Activated naive CD8-positive, alpha-beta T cell (primary cell): ENCODE data around the gene EIF5AL1.
"Not testable (repeated sequence)": the region's sequence is repeated elsewhere in the genome, so short reads cannot be mapped to it uniquely, and the experiment has no call there.

Experiments
- H3K27ac Mint-ChIP-seq: one replicate; pipeline ENCODE4 v1.8.0; 2021; ENCODE audit warnings: mixed read lengths
- H3K27me3 Mint-ChIP-seq: one replicate; pipeline ENCODE4 v1.8.0; 2021; ENCODE audit warnings: mixed read lengths
- H3K36me3 Mint-ChIP-seq: one replicate; pipeline ENCODE4 v1.8.0; 2021; ENCODE audit warnings: mixed read lengths
- H3K4me1 Mint-ChIP-seq: one replicate; pipeline ENCODE4 v1.8.0; 2021; ENCODE audit warnings: low read depth, mixed read lengths
- H3K4me3 Mint-ChIP-seq: one replicate; pipeline ENCODE4 v1.8.0; 2021; ENCODE audit warnings: mild to moderate bottlenecking, mixed read lengths
- H3K9me3 Mint-ChIP-seq: one replicate; pipeline ENCODE4 v1.8.0; 2021; ENCODE audit warnings: low read depth, mixed read lengths

EIF5AL1 gene

DNA sequence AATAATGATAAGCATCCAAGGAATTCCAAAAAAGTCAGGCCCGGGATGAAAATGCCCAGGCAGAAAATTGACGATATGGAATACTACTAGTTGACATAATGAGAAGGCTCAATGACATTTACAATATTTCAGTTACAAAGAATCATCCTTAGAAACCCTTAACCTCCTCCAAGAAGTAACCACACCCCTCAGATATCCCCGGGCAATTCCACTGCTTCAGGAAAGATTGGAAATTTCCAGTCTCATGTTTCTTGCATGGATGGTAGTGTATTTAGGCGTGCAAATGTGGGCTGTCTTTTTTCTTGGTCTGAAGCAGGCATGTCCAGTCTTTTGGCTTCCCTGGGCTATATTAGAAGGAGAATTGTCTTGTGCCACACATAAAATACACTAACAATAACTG, 5.2 kb downstream of the EIF5AL1 start:
- H3K4me3 Mint-ChIP-seq, H3K27ac Mint-ChIP-seq, H3K9me3 Mint-ChIP-seq, H3K27me3 Mint-ChIP-seq, H3K36me3 Mint-ChIP-seq, H3K4me1 Mint-ChIP-seq: not testable (repeated sequence)

DNA sequence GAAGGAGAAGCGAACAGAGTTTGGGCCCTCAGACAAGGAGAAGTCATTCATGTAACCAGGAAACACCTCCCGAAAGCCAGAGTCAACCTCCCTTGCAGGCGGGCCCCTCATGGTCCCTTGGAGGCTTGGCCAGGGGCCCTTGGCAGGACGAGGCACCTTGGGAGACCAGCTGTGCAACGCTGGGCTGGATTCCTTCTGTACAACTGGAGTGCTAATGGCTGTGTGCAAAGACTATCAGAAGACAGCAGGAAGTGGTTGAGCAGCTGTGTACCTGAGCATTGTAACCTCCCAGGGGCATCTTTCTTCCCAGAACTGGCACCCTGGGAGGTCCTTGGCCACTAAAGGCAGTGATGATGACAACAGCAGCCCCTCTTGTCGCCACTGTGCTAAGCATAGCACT, 9.4 kb downstream of the EIF5AL1 start:
- H3K9me3 Mint-ChIP-seq, H3K4me3 Mint-ChIP-seq, H3K36me3 Mint-ChIP-seq, H3K4me1 Mint-ChIP-seq, H3K27me3 Mint-ChIP-seq, H3K27ac Mint-ChIP-seq: not testable (repeated sequence)

DNA sequence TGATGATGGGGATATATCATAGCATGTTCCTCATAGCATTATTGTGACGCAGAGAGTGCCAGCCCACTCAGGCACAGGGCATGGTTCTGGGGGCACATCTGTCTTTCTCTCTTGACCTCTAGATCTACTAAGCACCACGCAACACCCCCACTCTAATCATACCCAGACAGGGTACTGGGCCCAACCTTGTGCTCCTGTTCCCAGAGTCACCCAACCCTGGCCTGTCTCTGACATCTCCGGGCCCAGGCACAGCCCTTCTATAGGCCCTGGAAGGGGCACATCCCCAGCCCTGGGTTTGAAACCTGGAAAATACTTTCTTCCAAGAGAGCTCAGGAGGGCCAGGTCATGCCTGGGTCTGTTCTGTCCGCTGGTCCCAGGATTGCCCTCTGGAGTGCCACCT, 10.1 kb downstream of the EIF5AL1 start:
- H3K36me3 Mint-ChIP-seq, H3K9me3 Mint-ChIP-seq, H3K4me1 Mint-ChIP-seq: not testable (repeated sequence)

DNA sequence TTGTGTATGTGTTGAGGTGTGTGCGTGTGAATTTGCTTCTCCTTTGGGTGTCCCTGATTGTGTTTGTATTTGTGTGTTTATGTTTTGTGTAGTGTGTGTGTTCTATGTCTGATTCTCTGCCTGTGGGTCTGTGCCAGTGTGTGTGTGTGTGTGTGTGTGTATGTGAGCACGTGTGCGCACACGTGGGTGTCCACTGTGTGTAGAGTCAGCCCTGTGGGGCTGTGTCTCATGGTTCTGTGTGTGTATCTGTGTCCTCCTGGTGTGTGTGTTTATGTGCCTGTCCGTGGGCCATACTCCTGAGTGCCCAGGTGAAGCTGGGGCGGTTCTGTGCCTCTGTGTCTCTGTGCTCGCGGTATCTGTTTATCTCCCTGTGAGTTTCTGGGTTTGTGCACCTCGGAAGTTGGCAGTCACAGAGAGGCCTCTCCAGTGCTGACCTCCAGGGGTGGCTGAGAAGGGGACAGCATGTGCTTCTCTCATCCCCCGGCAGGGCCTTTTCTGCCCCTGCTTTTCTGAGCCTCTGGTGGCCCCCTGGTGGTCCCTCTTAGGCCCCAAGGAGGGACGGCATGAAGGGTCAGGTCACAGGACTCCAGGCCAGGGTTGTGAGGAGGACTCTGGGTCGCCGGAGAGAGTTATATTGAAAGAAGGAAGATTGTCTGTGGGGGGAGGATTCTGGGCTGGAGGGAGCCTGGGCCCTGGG, 11.0 kb downstream of the EIF5AL1 start:
- not testable (repeated sequence) for H3K4me1 Mint-ChIP-seq, H3K4me3 Mint-ChIP-seq, H3K36me3 Mint-ChIP-seq, H3K27ac Mint-ChIP-seq, H3K27me3 Mint-ChIP-seq, H3K9me3 Mint-ChIP-seq

More for the DNA sequence above, 10.1 kb downstream of the EIF5AL1 start:
- H3K27me3 Mint-ChIP-seq, H3K4me3 Mint-ChIP-seq, H3K27ac Mint-ChIP-seq: not testable (repeated sequence)

DNA sequence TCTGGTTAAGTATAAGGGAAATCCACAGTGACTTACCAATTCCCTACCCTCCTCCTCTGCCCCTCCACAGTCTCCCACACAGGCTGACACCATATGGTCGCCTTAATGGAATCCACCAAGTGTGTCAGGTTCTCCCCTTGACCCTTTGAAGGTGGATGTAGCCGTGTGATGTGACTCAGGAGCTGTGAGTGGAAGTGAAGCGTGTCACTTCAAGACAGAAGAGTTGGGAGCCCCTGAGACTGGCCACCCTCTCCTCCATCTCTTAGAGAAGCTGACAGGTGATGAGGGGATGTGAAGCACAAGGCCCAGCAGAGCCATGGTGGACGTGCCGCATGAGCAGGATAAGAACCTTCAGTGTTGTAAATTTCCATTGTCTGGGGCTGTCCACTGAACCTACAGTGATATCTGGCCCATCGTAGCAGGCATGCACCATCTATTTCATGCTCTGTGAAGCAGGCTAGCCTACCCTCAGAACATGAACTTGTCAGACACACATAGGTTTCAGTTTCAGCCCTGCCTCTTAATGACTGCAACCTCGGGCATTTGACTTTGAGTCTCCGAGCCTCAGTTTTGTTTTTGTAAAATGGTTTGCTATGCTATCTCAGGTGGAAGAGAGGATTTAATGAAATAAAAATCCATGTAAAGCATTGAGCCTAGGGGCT, 12.8 kb downstream of the EIF5AL1 start:
- not testable (repeated sequence) for H3K4me1 Mint-ChIP-seq, H3K4me3 Mint-ChIP-seq, H3K36me3 Mint-ChIP-seq, H3K9me3 Mint-ChIP-seq, H3K27ac Mint-ChIP-seq, H3K27me3 Mint-ChIP-seq

DNA sequence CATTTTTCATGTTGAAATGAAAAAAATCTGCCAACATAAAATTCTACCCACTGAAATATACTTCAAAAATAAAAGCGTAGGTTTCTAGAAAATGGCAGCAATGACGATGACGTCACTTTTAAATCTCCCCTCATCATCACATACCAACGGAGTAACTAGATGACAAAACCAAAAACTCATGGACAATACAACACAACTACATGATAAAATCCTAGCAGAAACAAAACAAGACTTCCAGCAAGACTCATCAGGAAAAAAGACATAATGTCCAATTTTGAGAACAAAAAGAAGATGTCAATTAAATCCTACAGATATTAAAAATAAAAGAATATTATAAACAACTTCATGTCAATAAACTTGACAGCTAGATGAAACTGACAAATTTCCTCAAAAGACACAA, 15.9 kb downstream of the EIF5AL1 start:
- H3K36me3 Mint-ChIP-seq, H3K4me3 Mint-ChIP-seq, H3K27ac Mint-ChIP-seq, H3K27me3 Mint-ChIP-seq, H3K9me3 Mint-ChIP-seq, H3K4me1 Mint-ChIP-seq: not testable (repeated sequence)

DNA sequence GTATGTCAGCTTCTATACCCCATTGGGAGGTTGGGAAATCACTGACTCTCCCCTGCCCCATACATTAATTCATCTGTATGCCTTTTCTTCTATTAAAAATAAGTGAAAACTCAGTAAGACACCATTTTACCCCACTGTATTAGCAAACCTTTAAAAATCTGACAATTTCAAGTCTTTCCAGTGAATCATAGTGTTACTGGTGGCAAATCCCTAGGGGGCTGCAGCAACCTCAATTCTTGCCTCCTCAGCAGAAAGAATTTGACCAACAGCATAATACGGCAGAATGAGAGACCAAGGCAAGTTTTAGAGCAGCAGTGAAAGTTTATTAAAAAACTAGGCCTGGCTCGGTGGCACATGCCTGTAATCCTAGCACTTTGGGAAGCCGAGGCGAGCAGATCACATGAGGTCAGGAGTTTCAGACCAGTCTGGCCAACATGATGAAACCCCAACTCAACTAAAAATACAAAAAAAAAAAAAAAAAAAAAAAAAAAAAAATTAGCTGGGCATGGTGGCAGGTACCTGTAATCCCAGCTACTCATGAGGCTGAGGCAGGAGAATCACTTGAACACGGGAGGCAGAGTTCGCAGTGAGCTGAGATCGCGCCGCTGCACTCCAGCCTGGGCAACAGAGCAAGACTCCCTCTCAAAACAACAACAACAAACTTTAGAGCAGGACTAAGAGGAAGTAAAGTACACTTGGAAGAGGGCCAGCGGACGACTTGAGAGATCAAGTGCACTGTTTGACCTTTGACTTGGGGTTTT, 21.0 kb downstream of the EIF5AL1 start:
- H3K9me3 Mint-ChIP-seq, H3K36me3 Mint-ChIP-seq, H3K4me3 Mint-ChIP-seq, H3K4me1 Mint-ChIP-seq, H3K27ac Mint-ChIP-seq, H3K27me3 Mint-ChIP-seq: not testable (repeated sequence)

DNA sequence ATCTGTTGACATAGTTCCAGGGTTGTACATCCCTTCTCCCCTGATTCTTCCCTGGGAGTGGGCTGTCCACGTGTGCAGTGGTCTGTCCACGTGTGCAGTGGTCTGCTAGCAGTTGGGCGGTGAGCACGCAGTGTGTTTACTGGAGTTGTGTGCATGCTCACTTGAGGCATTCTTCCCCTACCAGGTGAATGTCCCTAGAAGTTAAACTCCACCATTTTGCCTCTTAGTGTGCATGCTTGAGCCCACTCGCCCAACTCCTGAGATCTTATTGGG, 21.5 kb downstream of the EIF5AL1 start:
- H3K36me3 Mint-ChIP-seq, H3K4me1 Mint-ChIP-seq, H3K27me3 Mint-ChIP-seq, H3K27ac Mint-ChIP-seq, H3K4me3 Mint-ChIP-seq, H3K9me3 Mint-ChIP-seq: not testable (repeated sequence)

DNA sequence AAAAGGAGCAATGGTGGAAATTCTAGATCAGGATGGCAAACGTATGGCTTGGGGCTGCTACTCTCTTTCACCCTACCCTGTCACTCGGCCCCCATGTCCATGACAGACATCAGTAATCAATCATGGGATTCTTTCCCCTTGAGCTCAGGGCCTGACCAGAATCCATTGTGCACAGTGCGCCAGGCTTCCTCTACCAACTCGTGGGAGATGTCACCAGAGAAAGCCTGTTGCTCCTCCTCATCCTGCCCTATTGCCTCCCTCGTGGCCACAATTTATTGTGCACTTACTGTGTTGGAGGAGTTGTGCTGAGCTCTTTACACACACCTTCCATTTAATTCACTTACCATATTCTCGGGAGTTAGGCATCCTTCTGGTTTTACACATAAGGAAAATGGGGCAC, 26.0 kb downstream of the EIF5AL1 start:
- H3K4me1 Mint-ChIP-seq, H3K36me3 Mint-ChIP-seq, H3K9me3 Mint-ChIP-seq, H3K27me3 Mint-ChIP-seq, H3K4me3 Mint-ChIP-seq, H3K27ac Mint-ChIP-seq: not testable (repeated sequence)

DNA sequence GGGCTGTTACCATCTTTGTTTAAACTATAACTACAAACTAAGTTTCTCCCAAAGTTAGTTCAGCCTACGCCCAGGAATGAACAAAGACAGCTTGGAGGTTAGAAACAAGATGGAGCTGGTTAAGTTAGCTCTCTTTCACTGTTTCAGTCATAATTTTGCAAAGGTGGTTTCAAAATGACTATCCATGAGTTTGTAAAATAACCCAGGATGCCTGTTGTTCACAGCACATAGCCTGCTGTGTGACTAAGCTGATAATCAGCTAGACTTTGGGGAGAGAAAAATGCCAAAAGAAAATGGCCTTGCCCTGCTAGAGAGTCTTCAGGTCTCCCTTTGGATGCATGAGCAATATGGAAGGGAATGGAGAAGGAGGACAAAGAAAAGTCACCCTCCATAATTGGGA, 28.6 kb downstream of the EIF5AL1 start:
- not testable (repeated sequence) for H3K36me3 Mint-ChIP-seq, H3K4me1 Mint-ChIP-seq, H3K27ac Mint-ChIP-seq, H3K4me3 Mint-ChIP-seq, H3K27me3 Mint-ChIP-seq, H3K9me3 Mint-ChIP-seq

DNA sequence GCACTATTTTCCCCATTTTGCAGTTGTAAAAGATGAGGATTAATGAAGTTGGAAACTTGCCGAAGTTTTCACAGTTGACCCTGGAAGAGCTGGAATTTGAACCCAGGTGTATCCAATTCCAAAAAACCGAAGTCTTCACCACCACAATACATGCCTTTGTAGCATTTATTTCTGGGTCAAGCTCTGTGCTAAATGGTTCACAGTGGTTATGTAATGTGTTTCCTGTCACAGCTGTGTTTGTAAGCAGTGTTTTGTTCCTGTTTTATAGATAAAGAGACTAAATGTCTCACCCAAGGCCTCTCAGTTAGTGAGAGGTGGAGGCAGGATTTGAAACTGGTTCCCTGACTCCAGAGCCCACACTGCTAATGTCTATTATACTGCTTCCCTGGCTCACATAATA, 30.3 kb downstream of the EIF5AL1 start:
- no peak overlapping the region for H3K27ac Mint-ChIP-seq

DNA sequence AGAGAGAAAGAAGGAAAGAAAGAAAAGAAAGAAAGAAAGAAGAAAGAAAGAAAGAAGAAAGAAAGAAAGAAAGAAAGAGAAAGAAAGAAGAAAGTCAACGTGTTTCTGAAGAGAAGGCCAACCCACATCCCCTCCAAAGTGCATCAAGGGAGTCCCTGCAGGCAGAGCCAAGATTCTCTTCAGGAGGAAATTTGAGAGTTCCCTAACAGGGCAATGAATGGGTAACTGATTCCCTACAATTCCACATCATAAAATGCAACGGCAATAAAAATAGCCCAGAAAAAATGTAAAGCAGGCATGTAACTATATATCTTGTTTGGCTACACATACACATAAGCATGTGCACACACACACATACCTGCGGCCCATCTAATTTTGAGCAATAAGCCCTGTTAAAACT, 32.1 kb downstream of the EIF5AL1 start:
- not testable (repeated sequence) for H3K27me3 Mint-ChIP-seq, H3K27ac Mint-ChIP-seq, H3K36me3 Mint-ChIP-seq, H3K9me3 Mint-ChIP-seq, H3K4me3 Mint-ChIP-seq, H3K4me1 Mint-ChIP-seq

More for the DNA sequence above, 30.3 kb downstream of the EIF5AL1 start:
- H3K36me3 Mint-ChIP-seq = no peaks in the 10 kb centered on the region
- H3K9me3 Mint-ChIP-seq = peaks cover 6% of the 10 kb centered on the region
- no peaks in the 10 kb centered on the region for H3K27me3 Mint-ChIP-seq
- no peak overlapping the region for H3K4me3 Mint-ChIP-seq
- H3K4me1 Mint-ChIP-seq = no peaks in the 10 kb centered on the region

DNA sequence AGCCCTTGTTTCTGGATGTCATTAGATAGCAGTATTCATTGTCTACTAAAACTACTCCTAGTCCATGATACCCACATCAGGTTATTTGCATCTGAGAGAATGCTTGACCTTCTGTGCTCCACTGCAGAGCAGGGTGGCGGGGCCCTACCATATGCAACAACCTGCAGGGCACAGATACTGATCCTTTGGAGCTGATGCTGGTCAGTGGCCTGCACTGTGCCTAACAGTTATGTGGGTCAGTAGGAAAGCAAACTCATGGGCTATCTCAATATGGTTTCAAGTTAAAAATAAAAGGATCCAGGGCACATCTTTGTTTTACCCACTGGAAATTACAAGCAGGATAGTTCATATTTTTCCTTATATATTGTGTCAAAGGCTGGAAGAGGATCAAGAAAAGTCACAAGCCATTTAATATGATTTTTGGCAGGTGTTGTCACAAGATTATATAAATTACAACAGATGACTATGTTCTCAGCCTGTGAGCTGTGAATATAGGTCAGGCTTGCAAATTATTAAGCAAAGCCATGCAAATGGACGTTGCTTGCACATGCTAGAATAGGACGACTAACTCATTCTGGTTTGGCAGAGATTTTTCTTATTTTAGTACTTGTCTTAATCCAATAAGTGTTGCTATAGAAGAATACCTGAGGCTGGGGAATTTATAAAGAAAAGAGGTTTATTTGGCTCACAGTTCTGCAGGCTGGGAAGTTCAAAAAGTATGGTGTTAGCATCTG, 32.8 kb downstream of the EIF5AL1 start:
- not testable (repeated sequence) for H3K27ac Mint-ChIP-seq, H3K36me3 Mint-ChIP-seq, H3K27me3 Mint-ChIP-seq, H3K4me3 Mint-ChIP-seq, H3K4me1 Mint-ChIP-seq, H3K9me3 Mint-ChIP-seq

DNA sequence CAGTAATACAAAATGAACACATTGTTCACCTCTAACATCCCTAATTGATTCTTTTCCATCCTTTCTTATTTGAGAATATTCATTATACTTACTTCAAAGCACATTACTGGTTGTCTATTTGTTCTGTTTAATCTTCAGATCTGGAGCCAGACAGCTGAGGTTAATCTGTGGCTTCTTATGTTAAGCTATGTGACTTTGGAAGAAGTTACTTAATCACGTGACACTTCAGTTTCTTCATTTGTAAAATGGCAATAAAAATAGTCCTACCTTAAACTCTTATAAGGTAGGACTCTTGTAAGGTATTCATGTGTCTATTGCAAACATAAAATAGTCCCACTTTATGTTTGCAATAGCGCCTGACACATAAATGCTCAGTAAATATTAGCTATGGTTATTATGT, 34.8 kb downstream of the EIF5AL1 start:
- not testable (repeated sequence) for H3K27ac Mint-ChIP-seq, H3K9me3 Mint-ChIP-seq, H3K36me3 Mint-ChIP-seq, H3K4me3 Mint-ChIP-seq, H3K27me3 Mint-ChIP-seq, H3K4me1 Mint-ChIP-seq

DNA sequence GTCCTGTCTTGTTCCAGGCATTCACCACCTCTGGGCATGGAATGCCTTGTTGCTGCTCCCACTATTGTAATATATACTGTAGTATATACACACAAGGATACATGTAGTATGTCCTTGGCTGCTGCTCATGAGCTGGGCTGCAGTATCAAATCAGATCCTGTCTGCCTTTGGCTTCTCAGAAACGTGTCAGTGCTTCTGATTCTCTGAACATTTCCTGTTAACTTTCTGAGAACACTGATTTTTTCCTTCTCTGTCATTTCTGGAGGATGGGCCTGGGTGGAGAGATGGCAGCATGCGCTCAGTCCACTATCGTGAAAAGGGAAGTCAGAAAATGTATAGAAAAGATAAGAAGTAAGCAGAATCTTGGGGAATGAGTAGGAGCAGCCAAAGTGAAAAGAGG, 35.6 kb downstream of the EIF5AL1 start:
- Mint-ChIP-seq H3K27ac (no peak overlapping the region), H3K4me1 (peaks cover 6% of the 10 kb centered on the region), H3K36me3 (no peaks in the 10 kb centered on the region), H3K27me3 (no peaks in the 10 kb centered on the region), H3K9me3 (peaks cover 6% of the 10 kb centered on the region), H3K4me3 (no peak overlapping the region)
